Myometrial cell (primary cell): ENCODE data around the gene SPACDR. TPM values are rescaled to one million over a fixed set of nuclear protein-coding genes. Genes with fewer than 3 reads are reported as not detected.

Experiments
- total RNA-seq: library from RNA; depleted of rRNA; stranded (reverse); fragments of >200 nt; gene quantifications from 2 replicates; pipeline ENCODE4 v1.2.3, GENCODE V29; 2015

Gene SPACDR
- total RNA-seq, result 0.86 TPM in 1 of 2 replicates, not detected in the other

GRCh38 chr7:100464210-100464660 is at the start of gene SPACDR:
TSS of gene SPACDR (minus strand) at chr7:100464260. CDS start at chr7:100464025, 235 bp downstream.

GRCh38 chr7:100483722-100484672 is 19.9 kb upstream of the SPACDR start, which contains the start of gene NYAP1:
TSS of gene NYAP1 (plus strand) at chr7:100483927. CDS start at chr7:100485312, 1,385 bp downstream.

GRCh38 chr7:100478958-100479660 is 15.0 kb upstream of the SPACDR start, which contains the start of gene TSC22D4:
TSS of gene TSC22D4 (minus strand) at chr7:100479214. CDS start at chr7:100478038, 1,176 bp downstream.

GRCh38 chr7:100429637-100430492 is 34.2 kb downstream of the SPACDR start, which contains the start of gene MEPCE:
TSS of gene MEPCE (plus strand) at chr7:100429831. CDS start at chr7:100430019, 188 bp downstream.

GRCh38 chr7:100428199-100428966 is 35.7 kb downstream of the SPACDR start, which contains the start of gene ZCWPW1:
TSS of gene ZCWPW1 (minus strand) at chr7:100428703. CDS start at chr7:100420649, 8,054 bp downstream.

Other genes with a start within 250 kb of the SPACDR start
- not detected in 2 replicates for gene PVRIG, start 244.3 kb downstream of the SPACDR start, total RNA-seq
- not detected in 2 replicates for gene SPDYE3, start 156.6 kb downstream of the SPACDR start, total RNA-seq
- gene PILRB, start 106.1 kb downstream of the SPACDR start, total RNA-seq, result 9.8 and 13.3 TPM in 2 replicates
- not detected in 2 replicates for gene PILRA, start 90.8 kb downstream of the SPACDR start, total RNA-seq
- gene ZCWPW1, start 35.6 kb downstream of the SPACDR start, total RNA-seq, result 0.71 and 4.3 TPM in 2 replicates
- gene MEPCE, start 34.4 kb downstream of the SPACDR start, total RNA-seq, result 23.4 and 24.2 TPM in 2 replicates
- gene PPP1R35, start 27.8 kb downstream of the SPACDR start, total RNA-seq, result 23.7 and 57.1 TPM in 2 replicates
- 48.7 and 55.9 TPM in 2 replicates for gene TSC22D4, start 15.0 kb upstream of the SPACDR start, total RNA-seq
- 1.4 and 3.4 TPM in 2 replicates for gene NYAP1, start 19.7 kb upstream of the SPACDR start, total RNA-seq
- 13.3 and 24.3 TPM in 2 replicates for gene AGFG2, start 74.9 kb upstream of the SPACDR start, total RNA-seq
- gene SAP25, start 109.6 kb upstream of the SPACDR start, total RNA-seq, result not detected in 2 replicates
- gene LRCH4, start 121.9 kb upstream of the SPACDR start, total RNA-seq, result 39.8 and 45.4 TPM in 2 replicates
- gene FBXO24, start 122.1 kb upstream of the SPACDR start, total RNA-seq, result under 0.01 and 0.18 TPM in 2 replicates
- gene PCOLCE, start 138.1 kb upstream of the SPACDR start, total RNA-seq, result 289 and 397 TPM in 2 replicates
- 14.4 and 15.3 TPM in 2 replicates for gene MOSPD3, start 148.3 kb upstream of the SPACDR start, total RNA-seq
- 0.35 TPM in 1 of 2 replicates, not detected in the other for gene TFR2, start 177.3 kb upstream of the SPACDR start, total RNA-seq
- not detected in 2 replicates for gene ACTL6B, start 192.2 kb upstream of the SPACDR start, total RNA-seq
- 294 and 391 TPM in 2 replicates for gene GNB2, start 209.5 kb upstream of the SPACDR start, total RNA-seq
- 10.1 TPM in 2 replicates for gene GIGYF1, start 230.0 kb upstream of the SPACDR start, total RNA-seq
- 43.2 and 51.6 TPM in 2 replicates for gene POP7, start 241.9 kb upstream of the SPACDR start, total RNA-seq